Epidermal melanocyte (primary cell): ENCODE results near the gene ATG16L1.

Experiments used
- DNase-seq: peaks from one replicate; pipeline ENCODE4 v3.0.0; 2011; ENCODE audit warnings: low spot score; ENCODE audit not compliant: insufficient read length

The ATG16L1 gene

DNA sequence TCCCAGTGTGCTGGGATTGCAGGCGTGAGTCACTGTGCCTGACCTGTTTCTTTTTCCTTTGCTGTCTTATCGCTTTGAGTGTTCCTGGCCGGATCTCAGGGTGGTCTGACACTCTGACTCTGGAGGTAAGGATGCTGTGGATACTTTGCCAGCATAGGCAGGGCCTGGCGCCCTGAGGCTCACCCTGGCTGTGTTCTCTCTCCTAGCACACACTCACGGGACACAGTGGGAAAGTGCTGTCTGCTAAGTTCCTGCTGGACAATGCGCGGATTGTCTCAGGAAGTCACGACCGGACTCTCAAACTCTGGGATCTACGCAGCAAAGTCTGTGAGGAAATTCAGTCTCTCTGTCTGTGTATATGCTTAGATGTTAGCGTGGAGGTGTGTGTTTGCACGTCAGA, 38.2 kb downstream of the ATG16L1 start:
- DNase-seq = peak; percentile 66

DNA sequence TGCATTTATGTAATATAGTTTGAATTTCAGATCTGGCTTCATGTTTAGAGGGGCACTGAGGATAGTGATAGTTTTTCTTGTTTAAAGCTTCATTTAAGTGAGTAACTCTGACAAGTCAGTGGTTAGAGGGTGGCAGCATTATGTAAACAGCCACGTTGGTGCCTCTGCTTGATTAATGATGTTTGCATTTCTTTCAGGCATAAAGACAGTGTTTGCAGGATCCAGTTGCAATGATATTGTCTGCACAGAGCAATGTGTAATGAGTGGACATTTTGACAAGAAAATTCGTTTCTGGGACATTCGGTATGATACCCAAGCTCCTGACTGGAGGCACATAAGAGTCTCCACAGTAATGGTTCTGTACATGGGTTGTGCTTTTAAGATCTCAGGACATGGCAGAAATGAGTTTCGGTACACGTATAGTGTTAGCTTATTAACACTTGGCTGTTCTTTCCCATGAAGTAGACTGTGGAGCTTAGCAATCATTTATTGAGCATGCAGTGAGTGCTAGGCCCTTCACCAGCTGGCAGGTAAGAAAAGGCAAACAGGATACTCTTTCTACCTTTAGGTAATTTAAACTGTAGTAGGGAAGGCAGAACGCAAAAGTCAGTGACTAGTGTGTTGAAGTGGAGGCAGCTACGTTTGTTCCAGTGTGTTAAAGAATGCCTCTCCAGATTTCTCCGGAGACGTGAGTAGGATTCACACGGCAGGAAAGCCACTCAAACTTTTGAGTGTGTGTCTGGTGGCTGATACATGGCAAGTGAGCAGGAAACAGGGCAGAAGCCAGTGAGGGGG, 38.8 kb downstream of the ATG16L1 start:
- no peak for DNase-seq

DNA sequence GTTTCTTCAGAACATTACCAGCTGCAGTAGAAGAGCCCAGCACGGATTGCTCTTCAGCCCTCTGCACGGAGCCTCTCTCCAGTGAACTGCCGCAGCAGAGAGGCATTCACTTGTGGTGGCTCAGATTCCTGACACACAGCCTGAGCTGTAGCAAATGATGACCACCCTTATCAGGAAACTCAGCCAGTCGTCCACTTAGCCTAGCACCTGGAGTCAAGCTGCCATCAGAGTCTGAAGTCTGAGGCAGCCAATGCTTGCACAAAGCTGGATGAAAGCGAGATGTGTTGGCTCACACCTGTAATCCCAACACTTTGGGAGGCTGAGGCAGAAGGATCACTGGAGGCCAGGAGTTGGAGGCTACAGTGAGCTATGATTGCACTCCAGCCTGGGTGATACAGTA, 44.4 kb downstream of the ATG16L1 start:
- no peak for DNase-seq

DNA sequence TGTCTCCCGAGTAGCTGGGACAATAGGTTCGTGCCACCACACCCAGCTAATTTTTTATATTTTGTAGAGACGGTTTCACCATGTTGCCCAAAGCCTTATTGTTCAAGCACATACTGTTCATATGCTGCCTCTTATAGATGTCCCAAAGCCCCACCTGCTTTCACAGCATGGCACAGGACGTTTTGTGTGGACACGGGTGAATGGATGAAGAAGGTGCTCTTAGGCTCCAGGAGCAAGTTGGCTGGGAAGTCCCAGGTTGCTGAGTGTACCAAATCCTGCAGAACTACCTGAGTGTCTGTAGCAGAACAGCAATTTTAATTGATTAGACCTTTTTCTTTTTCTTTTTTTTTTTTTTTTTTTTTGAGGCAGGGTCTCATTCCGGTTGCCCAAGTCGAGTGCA, 45.6 kb downstream of the ATG16L1 start:
- no peak for DNase-seq

DNA sequence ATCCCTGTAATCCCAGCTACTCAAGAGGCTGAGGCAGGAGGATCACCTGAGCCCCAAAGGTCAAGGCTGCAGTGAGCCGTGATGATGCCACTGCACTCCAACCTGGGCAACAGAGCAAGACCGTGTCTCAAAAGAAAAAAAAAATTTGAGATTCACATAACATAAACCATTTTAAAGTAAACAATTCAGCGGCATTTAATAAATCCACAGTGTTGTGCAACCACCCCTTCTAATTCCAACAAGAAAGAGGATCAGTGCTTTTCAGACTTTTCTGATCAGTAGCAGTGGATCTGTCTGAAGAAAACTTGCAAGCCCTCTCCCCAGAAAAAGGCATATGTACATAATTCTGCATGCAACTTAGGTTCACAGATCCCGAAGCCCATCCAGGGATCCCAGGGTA, 48.9 kb downstream of the ATG16L1 start:
- DNase-seq = no peak

DNA sequence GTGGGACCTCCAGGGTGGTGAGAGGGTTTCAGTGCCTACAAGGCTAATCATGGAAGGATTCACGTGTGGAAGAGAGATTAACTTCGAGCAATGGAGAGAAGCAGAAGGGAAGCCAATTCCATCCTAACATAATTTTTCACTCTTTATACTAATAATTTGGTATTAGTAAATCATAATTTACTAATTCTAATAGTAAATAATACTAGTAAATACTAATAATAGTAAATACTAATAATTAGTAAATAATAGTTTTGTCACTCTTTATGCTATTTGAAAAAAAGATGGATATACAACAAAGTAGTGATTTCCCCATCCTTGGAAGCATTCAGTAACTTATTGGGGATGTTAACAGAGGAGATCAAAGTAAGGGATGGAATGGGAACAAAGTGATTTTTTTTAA, 49.8 kb downstream of the ATG16L1 start:
- no peak for DNase-seq

DNA sequence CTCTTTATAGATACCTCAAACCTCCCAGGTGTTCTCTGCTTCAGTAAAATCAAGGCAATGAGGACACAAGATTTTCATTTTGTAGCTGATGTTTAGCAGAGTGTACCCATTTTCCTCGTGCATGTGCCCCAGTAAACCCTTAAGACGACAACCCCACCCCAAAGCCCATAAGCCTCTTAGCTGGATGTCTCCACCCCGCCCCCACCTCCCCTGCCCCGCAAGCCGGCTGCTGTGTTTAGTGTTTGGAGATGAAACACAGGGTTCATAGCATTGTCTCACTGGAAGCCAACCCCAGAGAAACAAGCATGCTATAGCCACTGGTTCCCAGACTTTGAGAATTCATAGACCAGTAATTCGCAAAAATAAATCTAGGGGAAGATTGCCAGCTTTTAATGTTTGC, 50.3 kb downstream of the ATG16L1 start:
- DNase-seq = no peak

DNA sequence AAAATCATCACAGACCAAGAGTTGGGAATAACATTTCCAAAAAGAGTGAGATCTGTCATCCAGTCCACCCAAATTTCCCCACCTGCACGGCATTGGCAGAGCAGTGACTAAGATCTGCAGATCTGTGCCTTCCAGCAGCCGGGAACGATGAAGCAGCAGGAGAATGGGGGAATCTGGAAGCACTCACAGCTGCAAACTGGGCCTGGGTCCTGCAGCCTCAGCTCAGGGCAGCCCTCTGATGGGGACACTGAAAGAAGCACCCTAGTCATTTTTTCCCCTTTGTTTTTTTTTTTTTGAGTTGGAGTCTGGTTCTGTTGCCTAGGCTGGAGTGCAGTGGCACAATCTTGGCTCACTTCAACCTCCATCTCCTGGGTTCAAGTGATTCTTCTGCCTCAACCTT, 51.8 kb downstream of the ATG16L1 start:
- DNase-seq = no peak

DNA sequence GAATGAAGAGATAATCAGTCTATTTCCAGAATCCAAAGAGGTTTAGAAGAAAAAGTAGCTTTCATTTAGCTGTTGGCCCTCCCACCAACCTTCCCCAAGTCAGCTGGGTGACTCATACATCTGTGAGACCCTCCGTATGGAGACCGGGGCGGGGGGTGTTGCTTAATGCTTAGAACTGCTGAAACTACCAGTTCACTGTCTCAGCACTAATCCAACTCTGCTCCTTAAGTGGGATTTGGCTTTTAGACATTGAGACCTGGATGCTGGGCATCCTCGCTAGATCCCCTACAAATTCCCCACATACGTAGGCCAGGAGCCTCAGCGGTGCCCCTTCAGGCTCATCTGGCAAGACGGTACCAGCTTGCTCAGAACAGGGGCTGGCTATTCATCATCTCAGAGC, 56.1 kb downstream of the ATG16L1 start, which contains the start of gene SAG:
Gene SAG (plus strand): TSS at position 252 of the 400 bp plus-strand sequence. CDS start 1,374 bp downstream, outside the sequence.
- no peak for DNase-seq

DNA sequence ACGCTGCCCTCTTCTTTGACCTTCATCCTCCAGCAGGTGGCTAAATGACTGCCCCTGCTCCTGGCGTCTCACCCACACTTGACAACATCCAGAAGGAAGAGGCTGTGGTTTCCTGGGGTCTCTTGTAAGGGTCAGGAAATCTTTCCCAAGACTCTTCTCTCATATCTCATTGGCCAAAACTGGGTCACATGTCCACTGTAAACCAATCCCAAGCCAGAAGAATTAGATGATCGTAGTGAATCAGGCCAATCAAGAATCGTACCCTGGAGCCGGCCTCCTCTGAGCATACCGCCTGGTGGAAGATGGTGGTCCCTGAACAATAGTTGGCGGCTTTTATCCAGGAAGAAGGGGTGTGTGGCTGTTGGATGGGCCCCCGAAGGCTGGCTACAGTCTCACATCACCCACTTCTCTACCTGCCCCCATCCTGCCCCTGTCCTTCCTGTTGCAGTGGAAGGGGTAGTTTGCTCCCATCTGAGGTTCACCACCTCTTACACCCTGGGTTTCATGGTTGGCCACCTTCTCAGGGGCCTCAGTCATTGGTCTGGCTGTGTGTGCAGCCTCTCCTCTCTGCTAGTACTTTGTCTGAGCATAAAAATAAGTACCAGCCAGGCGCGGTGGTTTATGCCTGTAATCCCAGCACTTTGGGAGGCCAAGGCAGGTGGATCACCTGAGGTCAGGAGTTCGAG, 59.9 kb downstream of the ATG16L1 start:
- no peak for DNase-seq

DNA sequence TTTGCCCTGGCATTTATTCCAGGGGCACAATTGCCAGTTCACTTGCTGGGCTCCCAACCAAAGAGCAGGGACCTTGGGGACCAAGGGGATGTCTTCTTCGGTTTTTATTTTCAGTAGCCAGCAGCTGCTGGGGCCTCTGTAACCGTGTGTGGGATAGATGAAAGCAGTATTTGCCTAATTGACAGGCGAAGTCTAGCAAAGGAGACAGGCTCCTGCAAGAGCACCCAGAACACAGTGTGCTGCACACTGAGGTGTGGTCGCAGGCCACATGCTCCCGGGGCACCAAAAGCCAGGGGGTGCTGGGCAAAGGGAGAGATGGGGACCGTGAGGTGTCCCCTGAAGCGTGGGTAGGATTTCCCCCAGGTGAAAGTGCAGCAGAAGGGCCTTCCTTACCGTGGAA, 61.4 kb downstream of the ATG16L1 start:
- no peak for DNase-seq

DNA sequence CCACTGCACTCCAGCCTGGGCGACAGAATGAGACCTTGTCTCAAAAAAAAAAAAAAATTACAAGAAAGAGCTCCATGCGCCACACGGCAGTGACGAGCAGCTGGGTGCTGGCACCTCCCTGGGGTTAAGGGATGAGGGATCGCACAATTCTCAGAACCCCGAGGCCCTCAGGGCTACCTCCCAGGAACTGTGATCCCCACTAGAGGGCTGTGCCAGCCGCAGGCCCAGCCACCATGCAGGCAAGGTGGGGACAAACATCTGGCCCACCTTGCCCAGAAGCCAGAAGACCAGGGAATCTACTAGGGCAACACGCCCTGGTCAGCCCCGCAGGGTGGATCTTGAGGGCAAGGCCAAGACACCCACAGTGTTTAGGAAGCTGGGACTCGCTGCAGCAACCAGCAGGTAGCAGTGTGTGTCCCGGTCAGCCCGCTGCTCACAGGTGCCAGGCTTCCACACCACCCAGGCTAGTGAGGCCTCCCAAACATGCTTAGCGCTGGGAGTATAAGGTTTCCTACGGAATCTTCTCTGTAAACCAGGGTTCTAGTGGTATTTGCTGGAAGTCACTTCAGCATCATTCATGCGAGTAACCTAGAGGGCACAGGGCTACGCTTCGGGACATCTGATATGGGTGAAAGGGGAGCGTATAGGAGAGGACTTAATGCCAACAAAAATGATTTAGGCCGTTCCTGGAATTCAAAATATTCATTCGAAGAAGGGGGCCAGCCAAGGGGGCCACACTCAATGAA, 62.9 kb downstream of the ATG16L1 start:
- no peak for DNase-seq

DNA sequence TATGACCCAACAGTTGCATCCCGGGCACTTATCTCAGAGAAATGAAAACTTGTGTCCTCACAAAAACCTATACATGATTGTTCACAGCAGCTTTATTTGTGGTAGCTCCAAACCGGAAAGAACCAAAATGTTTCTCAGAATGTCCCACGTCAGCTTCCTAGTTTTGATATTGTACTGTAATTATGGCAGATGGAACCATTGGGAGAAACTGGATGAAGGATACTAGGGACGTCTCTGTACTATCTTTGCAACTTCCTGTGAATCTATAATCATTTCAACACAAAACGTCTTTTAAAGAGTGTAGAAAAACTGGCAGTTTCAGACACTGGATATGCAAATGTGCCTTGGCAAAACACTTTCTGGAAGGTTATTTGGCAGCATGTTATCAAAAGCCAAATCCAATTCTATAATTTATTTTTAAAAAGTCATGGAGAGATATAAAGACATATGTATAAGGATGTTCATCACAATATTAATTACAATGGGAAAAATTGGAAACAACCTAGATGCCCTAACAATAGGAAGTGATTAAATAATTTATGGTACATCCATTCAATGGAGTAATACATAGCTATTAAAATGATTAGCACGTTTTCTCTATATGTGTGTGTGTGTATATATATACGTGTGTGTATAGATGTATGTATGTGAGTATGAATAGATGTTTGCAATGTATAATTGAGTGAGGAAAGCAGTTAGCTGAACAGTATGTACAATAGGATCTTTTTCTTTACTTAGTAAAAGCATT, 65.9 kb downstream of the ATG16L1 start:
- no peak for DNase-seq

DNA sequence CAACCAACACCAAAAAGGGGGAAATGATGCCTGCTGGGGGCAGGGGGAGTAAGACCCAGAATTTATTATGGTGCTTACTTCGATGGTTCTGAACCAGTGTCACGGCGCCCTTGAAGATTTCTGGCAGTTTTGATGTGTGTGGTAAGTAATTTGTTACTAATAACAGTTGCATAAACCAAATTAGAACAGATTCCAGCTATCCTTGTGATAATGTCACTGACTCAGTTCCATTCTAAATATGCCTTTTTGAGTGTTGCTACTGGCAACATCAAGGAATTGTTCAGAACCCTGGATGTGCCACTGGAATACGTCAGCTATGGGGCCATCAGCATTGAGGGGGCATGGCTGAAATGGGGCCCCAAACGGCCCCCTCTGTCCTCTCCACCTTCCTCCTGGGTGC, 67.8 kb downstream of the ATG16L1 start:
- DNase-seq = no peak

DNA sequence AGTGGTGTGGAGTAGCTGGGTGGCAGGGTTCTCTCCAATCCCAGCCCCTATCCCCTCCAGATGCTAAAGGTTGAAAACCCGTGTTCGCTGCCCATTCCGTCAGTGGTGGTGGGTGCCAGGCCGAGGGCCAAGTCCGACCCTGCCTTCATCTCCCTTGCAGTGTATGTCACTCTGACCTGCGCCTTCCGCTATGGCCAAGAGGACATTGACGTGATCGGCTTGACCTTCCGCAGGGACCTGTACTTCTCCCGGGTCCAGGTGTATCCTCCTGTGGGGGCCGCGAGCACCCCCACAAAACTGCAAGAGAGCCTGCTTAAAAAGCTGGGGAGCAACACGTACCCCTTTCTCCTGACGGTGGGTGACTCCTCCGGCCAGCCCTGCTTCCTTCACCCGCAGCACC, 69.0 kb downstream of the ATG16L1 start:
- no peak for DNase-seq

DNA sequence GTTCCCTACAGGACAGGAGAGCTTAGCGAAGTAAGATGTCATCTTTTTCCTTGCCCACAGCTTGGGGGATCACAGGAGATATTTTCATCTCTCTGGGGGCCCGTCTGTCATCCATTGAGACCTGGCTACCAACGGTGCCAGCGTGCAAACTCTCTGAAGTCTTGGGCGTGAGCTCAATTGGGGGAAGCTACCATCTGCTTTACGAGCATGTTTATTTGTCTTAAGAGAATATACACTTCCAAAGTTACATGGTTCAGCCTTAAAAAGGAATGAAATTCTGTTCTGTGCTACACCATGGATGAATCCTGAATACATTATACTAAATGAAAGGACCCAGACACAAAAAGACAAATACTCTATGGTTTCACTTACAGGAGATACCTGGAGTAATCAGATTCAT, 69.7 kb downstream of the ATG16L1 start:
- DNase-seq = no peak

DNA sequence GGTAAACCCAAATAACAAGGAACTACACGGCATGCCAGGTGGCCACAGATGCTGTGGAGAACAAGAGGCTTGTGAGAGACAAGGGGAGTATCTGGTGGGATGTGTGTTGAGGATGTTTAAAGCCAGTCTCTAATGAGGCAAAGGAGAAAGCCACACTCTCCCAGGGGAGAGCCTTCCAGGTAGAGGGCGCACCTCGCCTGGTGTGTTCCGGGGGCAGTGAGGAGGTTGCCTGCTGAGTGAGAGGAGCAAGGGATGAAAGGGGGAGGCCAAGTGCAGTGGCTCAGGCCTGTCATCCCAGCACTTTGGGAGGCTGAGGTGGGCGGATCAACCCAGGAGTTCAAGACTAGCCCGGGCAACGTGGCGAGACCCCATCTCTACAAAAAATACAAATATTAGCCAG, 72.4 kb downstream of the ATG16L1 start:
- DNase-seq = no peak

DNA sequence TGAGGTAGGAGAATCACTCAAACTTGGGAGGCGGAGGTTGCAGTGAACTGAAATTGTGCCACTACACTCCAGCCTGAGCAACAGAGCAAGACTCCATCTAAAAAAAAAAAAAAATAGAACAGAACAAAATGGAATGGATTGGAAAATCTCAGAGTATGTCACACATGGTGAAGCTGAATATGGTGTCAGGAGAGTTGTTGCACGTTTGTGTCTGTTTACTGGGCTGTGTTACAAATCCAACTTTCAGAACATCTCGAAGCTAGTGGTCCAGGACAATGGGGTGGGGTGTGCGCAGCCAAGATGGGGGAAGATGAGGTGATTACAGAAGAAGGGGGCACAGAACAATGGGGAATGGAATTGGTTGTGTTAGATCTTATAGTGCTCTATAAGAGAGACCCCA, 73.8 kb downstream of the ATG16L1 start:
- no peak for DNase-seq

DNA sequence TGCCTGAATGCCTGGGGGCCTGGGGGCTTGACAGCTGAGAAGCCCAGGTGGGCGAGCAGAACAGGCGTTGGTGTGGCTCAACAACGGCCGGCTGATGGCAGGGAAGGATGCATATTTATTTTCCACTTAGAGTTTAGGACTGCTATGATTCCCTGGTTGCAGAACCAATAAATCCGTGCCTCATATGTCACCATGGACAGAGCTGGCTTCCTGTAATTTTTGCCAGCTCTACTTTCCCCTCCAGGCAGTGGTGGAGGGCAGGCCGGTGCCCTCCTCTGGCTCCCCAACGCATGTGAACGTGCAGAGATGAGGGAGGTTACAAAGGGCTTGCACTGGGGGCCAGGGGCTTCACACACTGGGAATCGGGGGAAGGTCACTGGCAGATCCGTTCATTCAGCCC, 74.3 kb downstream of the ATG16L1 start:
- DNase-seq = no peak

DNA sequence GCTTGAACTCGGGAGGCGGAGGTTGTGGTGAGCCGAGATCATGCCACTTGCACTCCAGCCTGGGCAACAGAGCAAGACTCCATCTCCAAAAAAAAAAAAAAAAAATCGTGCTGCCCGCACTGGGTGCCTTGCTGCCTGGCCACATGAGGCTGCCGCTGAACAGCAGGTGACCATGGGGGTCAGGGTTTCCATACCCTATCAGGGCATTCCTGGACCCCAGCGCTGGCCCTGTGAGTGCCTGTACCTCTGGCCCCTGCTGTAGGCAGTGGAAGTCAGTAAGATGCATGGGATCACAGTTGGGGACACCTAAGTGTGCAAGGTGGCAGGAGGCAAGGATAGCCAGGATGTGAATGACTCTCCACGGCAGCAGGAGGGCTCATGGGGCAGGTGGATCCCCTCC, 75.0 kb downstream of the ATG16L1 start:
- DNase-seq = no peak

DNA sequence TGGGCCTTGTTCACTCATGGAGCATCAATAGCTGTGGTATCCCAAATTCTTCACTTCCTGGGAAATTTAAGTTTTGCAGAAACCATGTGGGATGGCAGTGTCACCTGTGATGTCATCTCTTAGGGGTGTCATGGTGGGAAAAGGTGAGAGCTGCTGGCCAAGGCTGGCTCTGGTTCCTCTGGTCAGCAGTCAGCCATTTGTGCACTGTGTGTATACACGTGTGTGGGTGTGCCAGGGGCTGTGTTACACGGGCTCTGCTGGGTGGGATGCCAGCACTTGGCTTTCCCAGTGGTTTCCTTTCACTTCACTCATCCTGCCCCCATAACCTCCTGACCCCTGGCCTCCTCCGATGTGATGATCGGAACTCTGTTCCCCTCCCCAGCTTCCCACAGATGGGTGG, 77.4 kb downstream of the ATG16L1 start:
- DNase-seq = no peak
